Cardiac muscle cell (in vitro differentiated cells and primary cell): Measurements from ENCODE around the gene TRHDE. TPM values are rescaled to one million over a fixed set of nuclear protein-coding genes. Genes with fewer than 3 reads are reported as not detected.

Experiments
- DNase-seq, 2 donors: peaks; one replicate each; pipeline versions ENCODE4 v3.0.0 to v3.0.0-alpha.2; 2010 to 2017; ENCODE audit warnings: low read depth in 1 of 2, low spot score in 1 of 2
- H3K27ac ChIP-seq: fragments of 200-600 bp; sonication (generic); 2 replicates; pipeline ENCODE4 v1.5.1; 2016
- H3K27me3 ChIP-seq: fragments of 200-600 bp; sonication (generic); 2 replicates; pipeline ENCODE4 v1.6.0; 2016; ENCODE audit warnings: control low read depth
- H3K36me3 ChIP-seq: fragments of 200-600 bp; sonication (generic); 2 replicates; pipeline ENCODE4 v1.5.1; 2016; ENCODE audit warnings: control low read depth
- H3K4me1 ChIP-seq: fragments of 200-600 bp; sonication (generic); 2 replicates; pipeline ENCODE4 v1.8.1; 2017; ENCODE audit warnings: low read depth, mild to moderate bottlenecking, mixed run types
- H3K4me3 ChIP-seq: fragments of 200-600 bp; sonication (generic); 2 replicates; pipeline ENCODE4 v1.5.1; 2016; ENCODE audit warnings: mild to moderate bottlenecking
- H3K9me3 ChIP-seq: fragments of 200-600 bp; sonication (generic); 2 replicates; pipeline ENCODE4 v1.5.1; 2017; ENCODE audit warnings: low read depth, mild to moderate bottlenecking, control low read depth
- polyA plus RNA-seq: library from polyadenylated mRNA; unstranded; fragments of >200 nt; fragmentation: Nextera tagmentation; extraction: Ambion mirVana; gene quantifications from 2 replicates; pipeline ENCODE4 v1.2.1, GENCODE V29; 2016
- total RNA-seq: library from RNA; depleted of rRNA; stranded (reverse); fragments of >200 nt; gene quantifications from 2 replicates; pipeline ENCODE4 v1.2.3, GENCODE V29; 2016
- TF ChIP-seq, protein P1 (sequence below): IDR thresholded peaks from 2 replicates; pipeline ENCODE4 v1.5.1; 2012; ENCODE audit warnings: low read depth, mild to moderate bottlenecking, low read length

Gene TRHDE
- total and polyA plus RNA-seq, 2 experiments from 2014 or later: not detected

DNA sequence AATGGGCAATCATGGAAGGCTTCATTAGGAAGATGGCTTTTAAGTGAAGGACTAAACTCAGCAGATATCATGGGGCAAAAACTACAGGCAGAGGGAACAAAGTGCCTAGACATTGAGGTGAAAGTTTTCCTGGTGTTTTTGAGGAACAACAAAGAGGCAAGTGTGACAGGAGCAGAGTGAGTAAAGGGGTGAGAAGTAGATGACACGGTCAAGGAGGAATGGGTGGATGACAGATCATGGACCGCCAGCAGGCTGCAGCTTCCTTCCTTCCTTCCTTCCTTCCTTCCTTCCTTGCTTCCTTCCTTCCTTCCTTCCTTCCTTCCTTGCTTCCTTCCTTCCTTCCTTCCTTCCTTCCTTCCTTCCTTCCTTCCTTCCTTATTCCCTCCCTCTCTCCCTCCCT is 108.3 kb downstream of the TRHDE start:
- Histone ChIP-seq H3K27me3 (no peaks in the 10 kb centered on the region), H3K4me3 (no peak overlapping the region), H3K4me1 (no peaks in the 10 kb centered on the region), H3K36me3 (no peaks in the 10 kb centered on the region), H3K9me3 (no peaks in the 10 kb centered on the region), H3K27ac (no peak overlapping the region)
- no peak for DNase-seq
- TF ChIP-seq, protein P1, sequence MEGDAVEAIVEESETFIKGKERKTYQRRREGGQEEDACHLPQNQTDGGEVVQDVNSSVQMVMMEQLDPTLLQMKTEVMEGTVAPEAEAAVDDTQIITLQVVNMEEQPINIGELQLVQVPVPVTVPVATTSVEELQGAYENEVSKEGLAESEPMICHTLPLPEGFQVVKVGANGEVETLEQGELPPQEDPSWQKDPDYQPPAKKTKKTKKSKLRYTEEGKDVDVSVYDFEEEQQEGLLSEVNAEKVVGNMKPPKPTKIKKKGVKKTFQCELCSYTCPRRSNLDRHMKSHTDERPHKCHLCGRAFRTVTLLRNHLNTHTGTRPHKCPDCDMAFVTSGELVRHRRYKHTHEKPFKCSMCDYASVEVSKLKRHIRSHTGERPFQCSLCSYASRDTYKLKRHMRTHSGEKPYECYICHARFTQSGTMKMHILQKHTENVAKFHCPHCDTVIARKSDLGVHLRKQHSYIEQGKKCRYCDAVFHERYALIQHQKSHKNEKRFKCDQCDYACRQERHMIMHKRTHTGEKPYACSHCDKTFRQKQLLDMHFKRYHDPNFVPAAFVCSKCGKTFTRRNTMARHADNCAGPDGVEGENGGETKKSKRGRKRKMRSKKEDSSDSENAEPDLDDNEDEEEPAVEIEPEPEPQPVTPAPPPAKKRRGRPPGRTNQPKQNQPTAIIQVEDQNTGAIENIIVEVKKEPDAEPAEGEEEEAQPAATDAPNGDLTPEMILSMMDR: no peak

DNA sequence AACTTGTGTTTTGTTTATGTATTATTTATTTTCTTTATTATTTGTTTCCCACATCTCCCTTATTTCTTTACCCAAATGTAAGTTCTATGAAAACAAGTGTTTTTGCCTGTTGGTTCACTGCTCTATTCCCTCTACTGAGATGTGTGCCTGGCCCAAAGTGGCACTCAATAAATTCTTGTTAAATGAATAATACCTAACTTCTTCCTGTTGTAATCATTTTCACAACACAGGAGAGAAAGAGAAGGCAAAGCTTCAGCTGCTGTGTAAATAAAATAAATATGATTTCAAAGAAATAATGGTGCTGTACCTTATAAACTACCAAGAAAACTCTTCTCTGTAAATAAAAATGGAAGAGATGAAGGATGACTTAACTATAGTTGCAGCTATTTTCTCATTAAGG is 116.2 kb downstream of the TRHDE start:
- Histone ChIP-seq H3K27ac (no peak overlapping the region), H3K9me3 (no peaks in the 10 kb centered on the region), H3K36me3 (no peaks in the 10 kb centered on the region), H3K27me3 (no peaks in the 10 kb centered on the region), H3K4me3 (no peak overlapping the region), H3K4me1 (no peaks in the 10 kb centered on the region)
- TF ChIP-seq, protein P1: no peak
- no peak for DNase-seq

DNA sequence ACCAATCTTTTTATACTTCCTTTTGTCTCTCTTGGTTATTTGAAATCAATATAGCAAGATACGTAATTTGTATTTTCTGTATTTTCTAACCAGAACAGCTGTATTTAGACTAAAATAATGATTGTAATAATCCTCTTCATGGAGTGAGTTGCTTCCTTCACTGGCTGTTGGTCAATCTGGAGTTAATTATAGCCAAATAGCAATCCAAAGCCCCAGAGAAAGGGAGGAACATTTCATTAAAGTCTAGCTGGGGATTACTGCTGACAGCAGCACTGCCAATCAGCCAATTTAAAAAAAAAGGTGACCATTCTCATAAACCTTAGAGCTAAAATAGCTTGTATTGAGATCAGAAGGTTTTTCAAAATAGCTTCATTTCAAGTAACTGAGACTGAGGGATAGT is 118.0 kb downstream of the TRHDE start:
- no peak overlapping the region for H3K27ac ChIP-seq
- TF ChIP-seq, protein P1: no peak
- no peaks in the 10 kb centered on the region for H3K36me3 ChIP-seq
- H3K27me3 ChIP-seq: no peaks in the 10 kb centered on the region
- no peaks in the 10 kb centered on the region for H3K9me3 ChIP-seq
- DNase-seq: no peak
- no peak overlapping the region for H3K4me3 ChIP-seq
- H3K4me1 ChIP-seq: no peaks in the 10 kb centered on the region

DNA sequence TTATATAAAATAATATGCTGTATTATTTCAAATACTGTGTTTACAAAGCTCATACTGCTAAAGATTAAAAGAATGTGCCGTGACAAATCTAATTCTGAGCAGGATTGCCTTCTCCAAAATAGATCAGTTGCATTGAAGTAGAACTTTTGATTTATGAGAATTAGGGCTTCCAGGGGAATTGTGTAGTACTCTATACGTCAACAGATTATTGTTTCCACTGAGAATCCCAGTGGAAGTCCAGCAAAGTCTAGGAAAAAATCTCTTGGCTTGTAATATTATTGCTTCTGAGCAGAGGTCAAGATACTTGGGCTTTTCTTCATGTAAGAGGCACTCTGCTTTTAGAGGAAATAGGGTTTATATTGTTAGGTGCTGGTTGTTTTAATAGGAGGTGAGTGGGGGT is 133.9 kb downstream of the TRHDE start:
- Histone ChIP-seq H3K4me3 (no peak overlapping the region), H3K9me3 (no peaks in the 10 kb centered on the region), H3K27me3 (no peaks in the 10 kb centered on the region), H3K4me1 (no peaks in the 10 kb centered on the region), H3K27ac (no peak overlapping the region), H3K36me3 (no peaks in the 10 kb centered on the region)
- no peak for DNase-seq
- TF ChIP-seq, protein P1: no peak

DNA sequence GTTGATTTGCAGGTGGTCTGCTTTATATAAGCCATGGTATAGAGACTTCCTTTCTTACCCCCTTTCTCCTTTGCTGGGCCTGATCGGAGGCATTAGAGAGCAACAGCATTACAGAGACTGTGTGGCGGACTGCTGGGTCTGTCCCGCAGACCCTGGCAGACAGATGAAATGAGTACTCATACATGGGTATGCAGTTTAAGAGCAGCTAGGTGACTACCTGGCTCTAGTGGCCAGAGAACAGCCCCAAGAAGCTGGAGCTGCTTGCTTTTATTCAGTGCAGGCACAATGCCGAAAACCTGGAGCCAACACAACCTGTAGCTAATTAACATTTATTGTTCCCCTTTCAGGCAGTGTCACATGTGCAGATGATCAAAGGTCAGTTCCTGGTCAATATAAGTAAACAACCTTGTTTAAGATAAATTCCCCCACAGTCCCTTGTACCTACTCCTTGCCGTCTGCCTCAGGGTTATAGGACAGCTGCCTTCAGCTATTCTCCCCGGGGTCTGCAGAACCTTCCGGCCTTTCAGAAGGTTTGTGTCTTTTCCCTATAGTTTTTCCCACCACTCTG is 160.0 kb downstream of the TRHDE start:
- Histone ChIP-seq H3K36me3 (no peaks in the 10 kb centered on the region), H3K9me3 (no peaks in the 10 kb centered on the region), H3K27me3 (no peaks in the 10 kb centered on the region), H3K27ac (no peak overlapping the region), H3K4me1 (no peaks in the 10 kb centered on the region), H3K4me3 (no peak overlapping the region)
- DNase-seq: no peak
- TF ChIP-seq, protein P1: no peak

DNA sequence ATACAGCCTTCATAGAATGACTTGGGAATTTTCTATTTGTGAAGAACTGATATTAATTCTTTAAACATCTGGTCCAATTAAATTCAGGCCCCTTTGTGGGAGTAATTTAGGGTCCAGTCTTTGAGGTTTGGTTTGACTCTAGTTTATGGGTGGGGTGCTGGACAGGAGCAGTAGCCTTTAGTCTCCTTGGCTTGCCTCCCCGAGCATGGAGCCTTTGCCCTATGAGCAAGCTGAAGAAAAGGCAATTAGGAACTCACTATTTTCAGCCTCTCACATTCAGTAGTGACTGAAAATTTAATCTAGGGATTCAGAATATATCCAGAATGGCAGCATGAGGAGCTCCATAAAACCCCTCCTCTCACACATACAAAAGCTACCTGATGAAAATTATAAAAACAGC is 161.1 kb downstream of the TRHDE start:
- Histone ChIP-seq H3K4me1 (no peaks in the 10 kb centered on the region), H3K27ac (no peak overlapping the region), H3K9me3 (no peaks in the 10 kb centered on the region), H3K36me3 (no peaks in the 10 kb centered on the region), H3K4me3 (no peak overlapping the region), H3K27me3 (no peaks in the 10 kb centered on the region)
- TF ChIP-seq, protein P1: no peak
- no peak for DNase-seq
